Fibroblast of lung (primary cell): ENCODE data around the gene RAB44.

ENCODE experiments used
- CTCF ChIP-seq, 2 donors: IDR thresholded peaks in 1 of 2; conservative IDR thresholded peaks in 1 of 2; 1 replicate in 1 of 2; 2 replicates in 1 of 2; pipeline ENCODE4 v1.5.1; 2011 to 2012; ENCODE audit warnings: low read length in 2 of 2, control low read depth in 1 of 2, inconsistent platforms in 1 of 2, low read depth in 1 of 2, mild to moderate bottlenecking in 1 of 2
- EZH2 ChIP-seq: IDR thresholded peaks from 2 replicates; pipeline ENCODE4 v1.5.1; 2012; ENCODE audit warnings: low read length, control low read depth, mild to moderate bottlenecking; ENCODE audit errors: missing control alignments

- TF ChIP-seq CTCF (conservative IDR thresholded peaks at IDR 0.05 in 1 of 2, IDR thresholded peaks at IDR 0.05 in 1 of 2; ENCODE audit: low read depth in 1 of 2, low read length in 2 of 2) (no peak), EZH2 (no peak)
Observed at GRCh38 chr6:36703081-36703606, 5.5 kb downstream of the RAB44 start.
